Epithelial cell of proximal tubule (primary cell): ENCODE measurements around the gene MGAT5. TPM values are rescaled to one million over a fixed set of nuclear protein-coding genes. Genes with fewer than 3 reads are reported as not detected.

Source experiments
- DNase-seq: peaks from one replicate; pipeline ENCODE4 v3.0.0-alpha.2; 2011; ENCODE audit warnings: low read depth
- H3K4me3 ChIP-seq: 2 replicates; pipeline ENCODE4 v1.5.1; 2011; ENCODE audit warnings: low read depth, mild to moderate bottlenecking, low read length
- total RNA-seq: library from RNA; depleted of rRNA; stranded (reverse); fragments of >200 nt; gene quantifications from 2 replicates; pipeline ENCODE4 v1.2.3, GENCODE V29; 2015
- TF ChIP-seq, protein P1 (sequence below): conservative IDR thresholded peaks from 2 replicates; pipeline ENCODE4 v1.5.1; 2012; ENCODE audit warnings: low read depth, mild to moderate bottlenecking, low read length

MGAT5 gene
- total RNA-seq, 1 donor from 2014 or later = 34.0 TPM

DNA sequence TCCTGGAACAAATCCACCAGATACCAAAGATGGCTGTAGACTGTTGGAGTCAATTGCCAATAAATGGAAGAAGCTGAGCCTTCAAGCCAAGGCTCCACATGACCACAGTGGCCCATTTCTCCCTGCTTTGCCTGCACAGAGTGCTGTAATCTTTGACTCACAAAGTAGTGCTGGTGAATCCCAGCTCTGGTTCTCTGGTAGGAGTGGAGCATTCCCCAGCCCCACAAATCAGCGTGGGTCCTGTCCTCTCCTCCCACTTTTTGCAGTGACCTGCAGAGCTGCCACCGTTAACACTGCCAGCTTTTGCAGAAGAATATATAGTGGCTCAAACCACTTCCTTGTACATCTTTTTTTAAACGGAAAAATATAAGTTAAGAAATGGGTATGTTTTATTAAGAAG lies 93.9 kb downstream of the MGAT5 start:
- no peak overlapping the region for H3K4me3 ChIP-seq
- TF ChIP-seq, protein P1, sequence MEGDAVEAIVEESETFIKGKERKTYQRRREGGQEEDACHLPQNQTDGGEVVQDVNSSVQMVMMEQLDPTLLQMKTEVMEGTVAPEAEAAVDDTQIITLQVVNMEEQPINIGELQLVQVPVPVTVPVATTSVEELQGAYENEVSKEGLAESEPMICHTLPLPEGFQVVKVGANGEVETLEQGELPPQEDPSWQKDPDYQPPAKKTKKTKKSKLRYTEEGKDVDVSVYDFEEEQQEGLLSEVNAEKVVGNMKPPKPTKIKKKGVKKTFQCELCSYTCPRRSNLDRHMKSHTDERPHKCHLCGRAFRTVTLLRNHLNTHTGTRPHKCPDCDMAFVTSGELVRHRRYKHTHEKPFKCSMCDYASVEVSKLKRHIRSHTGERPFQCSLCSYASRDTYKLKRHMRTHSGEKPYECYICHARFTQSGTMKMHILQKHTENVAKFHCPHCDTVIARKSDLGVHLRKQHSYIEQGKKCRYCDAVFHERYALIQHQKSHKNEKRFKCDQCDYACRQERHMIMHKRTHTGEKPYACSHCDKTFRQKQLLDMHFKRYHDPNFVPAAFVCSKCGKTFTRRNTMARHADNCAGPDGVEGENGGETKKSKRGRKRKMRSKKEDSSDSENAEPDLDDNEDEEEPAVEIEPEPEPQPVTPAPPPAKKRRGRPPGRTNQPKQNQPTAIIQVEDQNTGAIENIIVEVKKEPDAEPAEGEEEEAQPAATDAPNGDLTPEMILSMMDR = no peak
- no peak for DNase-seq

DNA sequence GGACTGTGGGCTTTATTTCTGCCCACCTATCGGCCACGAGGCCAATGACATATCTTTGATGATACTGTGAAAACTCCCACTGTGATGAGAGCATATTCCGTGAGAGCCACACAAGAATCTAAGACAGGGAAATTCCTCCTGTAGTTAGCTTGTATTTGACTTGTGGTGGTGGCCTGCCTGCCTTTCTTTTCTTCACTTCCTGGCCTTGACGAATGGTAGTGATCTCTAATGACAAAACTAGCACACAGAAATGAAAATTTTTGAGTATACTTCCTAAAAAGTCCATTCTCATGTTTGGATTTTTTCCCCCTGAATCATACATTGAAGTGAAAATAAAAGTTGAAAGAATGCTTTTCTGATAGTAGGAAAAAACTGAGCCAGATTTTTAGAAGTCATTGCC lies 94.4 kb downstream of the MGAT5 start:
- DNase-seq = no peak
- no peak overlapping the region for H3K4me3 ChIP-seq
- TF ChIP-seq, protein P1 = no peak

DNA sequence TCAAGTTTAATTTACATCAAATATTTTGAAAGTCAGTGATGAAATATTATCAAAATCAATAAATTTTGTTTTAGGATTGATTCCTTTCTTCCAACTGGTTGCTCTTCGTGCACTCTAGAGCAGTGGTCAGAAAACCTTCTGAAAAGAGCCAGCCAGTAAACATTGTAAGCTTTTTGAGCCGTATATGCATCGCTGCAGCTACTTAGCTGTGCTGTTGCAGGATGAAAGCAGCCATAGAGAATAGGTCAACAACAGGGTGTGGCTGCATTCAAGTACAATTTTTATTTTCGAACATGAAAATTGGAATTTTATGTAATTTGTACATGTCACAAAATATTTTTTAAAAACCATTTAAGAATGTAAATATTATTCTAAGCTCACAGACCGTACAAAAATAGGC lies 94.9 kb downstream of the MGAT5 start:
- TF ChIP-seq, protein P1 = no peak
- DNase-seq = no peak
- no peak overlapping the region for H3K4me3 ChIP-seq

DNA sequence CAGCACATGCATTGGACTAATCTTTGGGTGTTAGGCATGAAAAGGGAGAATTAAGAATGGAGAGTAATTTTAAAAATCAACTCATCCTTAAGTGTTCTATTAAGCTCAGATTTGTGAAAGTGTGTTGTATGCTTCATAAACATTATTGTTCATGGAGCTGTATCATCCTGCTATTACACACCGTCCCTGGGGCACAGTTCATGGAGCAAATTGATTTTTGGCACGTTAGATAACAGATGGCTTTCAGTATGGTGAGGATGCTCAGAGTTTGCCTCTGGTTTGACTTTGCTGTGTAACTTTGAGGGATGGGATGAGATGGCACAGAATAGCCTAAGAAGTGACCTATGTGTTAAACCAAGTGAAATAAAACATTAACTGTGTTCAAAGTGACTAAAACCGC lies 97.1 kb downstream of the MGAT5 start:
- no peak overlapping the region for H3K4me3 ChIP-seq
- TF ChIP-seq, protein P1 = no peak
- DNase-seq = no peak

DNA sequence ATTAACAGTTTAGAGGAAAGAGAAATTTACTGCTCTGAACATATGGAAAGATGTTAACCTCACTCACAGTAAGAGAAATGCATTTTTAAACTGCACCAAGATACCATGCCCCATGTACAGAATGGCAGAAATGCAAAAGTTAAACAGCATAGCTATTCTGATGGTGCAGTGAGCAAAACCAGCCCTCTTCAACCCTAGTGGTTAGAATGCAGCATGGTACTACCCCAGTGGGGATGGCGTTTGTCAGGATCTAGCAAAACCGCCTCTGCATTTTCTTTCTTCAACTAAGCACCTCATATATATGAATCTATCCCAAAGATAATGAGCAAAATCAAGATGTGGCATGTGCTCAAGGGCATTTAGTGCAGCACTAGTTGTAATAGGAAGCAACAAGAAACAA lies 98.0 kb downstream of the MGAT5 start:
- TF ChIP-seq, protein P1 = no peak
- DNase-seq = no peak
- H3K4me3 ChIP-seq = no peak overlapping the region

DNA sequence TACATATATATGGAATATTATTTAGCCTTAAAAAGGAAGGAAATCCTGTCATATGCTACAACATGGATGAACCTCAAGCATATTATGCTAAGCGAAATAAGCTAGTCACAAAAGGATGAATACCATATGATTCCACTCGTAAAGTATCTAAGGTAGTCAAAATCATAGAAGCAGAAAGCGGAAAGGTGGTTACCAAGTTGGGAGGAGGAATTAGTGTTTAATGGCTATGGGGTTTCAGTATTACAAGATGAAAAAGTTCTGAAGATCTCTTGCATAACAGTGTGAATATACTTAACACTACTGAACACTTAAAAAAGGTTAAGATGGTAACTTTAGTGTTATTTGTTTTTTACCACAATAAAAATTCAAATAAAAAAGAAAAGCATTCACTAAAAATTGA lies 99.0 kb downstream of the MGAT5 start:
- DNase-seq = no peak
- H3K4me3 ChIP-seq = no peak overlapping the region
- TF ChIP-seq, protein P1 = no peak

DNA sequence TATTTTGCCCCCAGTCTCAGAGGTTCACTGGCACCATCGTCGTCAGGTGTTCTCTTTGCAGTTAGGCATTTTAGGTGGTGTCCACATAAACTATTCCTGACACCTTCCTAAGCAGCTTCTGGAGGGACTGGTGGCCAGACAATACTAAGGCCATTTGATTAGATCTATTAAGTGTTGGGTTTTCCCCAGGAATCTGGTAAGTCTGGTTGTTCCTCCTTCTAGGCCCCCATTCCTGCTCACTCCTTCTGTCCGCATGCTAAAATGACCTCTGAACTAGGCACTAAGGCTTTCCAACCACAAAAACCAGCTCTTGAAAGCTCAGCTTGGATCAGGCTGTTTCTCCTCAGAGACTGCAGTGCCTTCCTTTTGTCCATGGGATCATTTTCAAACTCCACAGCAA lies 100.7 kb downstream of the MGAT5 start:
- H3K4me3 ChIP-seq = no peak overlapping the region
- TF ChIP-seq, protein P1 = no peak
- no peak for DNase-seq
